ENCODE data around the gene APAF1.
"Not testable (repeated sequence)": the region's sequence is repeated elsewhere in the genome, so short reads cannot be mapped to it uniquely, and the experiment has no call there.

The APAF1 gene, protein sequence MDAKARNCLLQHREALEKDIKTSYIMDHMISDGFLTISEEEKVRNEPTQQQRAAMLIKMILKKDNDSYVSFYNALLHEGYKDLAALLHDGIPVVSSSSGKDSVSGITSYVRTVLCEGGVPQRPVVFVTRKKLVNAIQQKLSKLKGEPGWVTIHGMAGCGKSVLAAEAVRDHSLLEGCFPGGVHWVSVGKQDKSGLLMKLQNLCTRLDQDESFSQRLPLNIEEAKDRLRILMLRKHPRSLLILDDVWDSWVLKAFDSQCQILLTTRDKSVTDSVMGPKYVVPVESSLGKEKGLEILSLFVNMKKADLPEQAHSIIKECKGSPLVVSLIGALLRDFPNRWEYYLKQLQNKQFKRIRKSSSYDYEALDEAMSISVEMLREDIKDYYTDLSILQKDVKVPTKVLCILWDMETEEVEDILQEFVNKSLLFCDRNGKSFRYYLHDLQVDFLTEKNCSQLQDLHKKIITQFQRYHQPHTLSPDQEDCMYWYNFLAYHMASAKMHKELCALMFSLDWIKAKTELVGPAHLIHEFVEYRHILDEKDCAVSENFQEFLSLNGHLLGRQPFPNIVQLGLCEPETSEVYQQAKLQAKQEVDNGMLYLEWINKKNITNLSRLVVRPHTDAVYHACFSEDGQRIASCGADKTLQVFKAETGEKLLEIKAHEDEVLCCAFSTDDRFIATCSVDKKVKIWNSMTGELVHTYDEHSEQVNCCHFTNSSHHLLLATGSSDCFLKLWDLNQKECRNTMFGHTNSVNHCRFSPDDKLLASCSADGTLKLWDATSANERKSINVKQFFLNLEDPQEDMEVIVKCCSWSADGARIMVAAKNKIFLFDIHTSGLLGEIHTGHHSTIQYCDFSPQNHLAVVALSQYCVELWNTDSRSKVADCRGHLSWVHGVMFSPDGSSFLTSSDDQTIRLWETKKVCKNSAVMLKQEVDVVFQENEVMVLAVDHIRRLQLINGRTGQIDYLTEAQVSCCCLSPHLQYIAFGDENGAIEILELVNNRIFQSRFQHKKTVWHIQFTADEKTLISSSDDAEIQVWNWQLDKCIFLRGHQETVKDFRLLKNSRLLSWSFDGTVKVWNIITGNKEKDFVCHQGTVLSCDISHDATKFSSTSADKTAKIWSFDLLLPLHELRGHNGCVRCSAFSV (N-terminal part only)

DNA sequence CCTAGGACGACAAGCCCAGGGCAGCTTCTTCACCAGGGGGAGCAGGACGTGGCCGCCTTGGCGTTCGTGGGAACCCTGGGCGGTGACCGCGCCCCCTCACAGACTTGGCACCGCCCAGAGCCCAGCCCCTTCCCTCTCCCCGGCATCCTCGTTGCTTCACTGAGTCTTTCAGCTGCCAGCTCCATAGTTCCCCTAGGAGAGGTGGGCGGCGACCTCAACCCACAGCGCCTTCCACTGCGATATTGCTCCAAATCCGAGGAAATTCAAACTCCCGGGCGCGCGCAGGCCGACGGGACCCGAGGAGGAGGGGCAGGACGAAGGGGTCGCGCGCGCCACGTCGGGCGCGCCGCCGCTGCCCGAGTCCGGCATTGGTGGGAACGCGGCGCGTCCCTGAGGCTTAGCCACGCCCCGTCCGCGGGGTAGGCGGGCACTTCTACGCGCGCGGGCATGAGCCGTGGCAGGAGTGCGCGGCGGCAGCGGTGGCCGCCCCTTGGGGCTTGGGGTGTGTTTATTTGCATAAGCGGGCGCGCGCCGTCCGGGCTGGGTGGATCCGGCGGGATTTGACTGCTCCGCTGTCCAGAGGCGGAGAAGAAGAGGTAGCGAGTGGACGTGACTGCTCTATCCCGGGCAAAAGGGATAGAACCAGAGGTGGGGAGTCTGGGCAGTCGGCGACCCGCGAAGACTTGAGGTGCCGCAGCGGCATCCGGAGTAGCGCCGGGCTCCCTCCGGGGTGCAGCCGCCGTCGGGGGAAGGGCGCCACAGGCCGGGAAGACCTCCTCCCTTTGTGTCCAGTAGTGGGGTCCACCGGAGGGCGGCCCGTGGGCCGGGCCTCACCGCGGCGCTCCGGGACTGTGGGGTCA is at the start of gene APAF1, which contains the start of gene IKBIP:
Gene APAF1 (plus strand): TSS at position 579 of the 860 bp plus-strand sequence. CDS start 3,070 bp downstream, outside the sequence.
Gene IKBIP (minus strand): TSS at position 77 of the 860 bp plus-strand sequence. CDS start 87 bp downstream, outside the sequence.
- DNase-seq: peak; percentile 97

DNA sequence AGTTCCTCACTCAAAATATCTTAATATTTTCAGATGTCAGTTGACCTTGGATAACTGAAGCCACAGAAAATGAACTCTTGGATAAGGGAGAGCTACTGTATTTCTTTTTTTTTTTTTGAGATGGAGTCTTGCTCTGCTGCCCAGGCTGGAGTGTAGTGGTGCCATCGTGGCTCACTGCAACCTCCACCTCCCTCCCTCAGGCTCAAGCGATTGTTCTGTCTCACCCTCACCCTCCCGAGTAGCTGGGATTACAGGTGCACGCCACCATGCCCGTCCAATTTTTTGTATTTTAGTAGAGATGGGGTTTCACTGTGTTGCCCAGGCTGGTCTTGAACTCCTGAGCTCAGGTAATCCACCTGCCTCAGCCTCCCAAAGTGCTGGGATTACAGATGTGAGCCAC is 47.8 kb upstream of the APAF1 start:
- not testable (repeated sequence) for DNase-seq

DNA sequence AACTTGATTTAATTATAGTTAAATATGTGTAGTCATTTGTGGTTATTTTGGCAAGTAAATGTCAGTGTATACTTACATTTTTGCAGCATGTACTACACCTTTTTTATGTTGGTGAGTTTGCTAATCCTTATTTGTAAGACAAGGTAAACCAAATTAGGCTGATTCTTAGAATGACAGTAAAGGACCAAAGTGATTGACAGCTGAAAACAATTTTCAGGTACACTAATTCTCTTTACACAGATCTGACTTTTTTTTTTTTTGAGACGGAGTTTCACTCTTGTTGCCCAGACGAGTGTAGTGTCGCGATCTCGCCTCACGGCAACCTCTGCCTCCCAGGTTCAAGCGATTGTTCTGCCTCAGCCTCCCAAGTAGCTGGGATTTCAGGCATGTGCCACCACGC is 43.2 kb upstream of the APAF1 start:
- no peak for DNase-seq

DNA sequence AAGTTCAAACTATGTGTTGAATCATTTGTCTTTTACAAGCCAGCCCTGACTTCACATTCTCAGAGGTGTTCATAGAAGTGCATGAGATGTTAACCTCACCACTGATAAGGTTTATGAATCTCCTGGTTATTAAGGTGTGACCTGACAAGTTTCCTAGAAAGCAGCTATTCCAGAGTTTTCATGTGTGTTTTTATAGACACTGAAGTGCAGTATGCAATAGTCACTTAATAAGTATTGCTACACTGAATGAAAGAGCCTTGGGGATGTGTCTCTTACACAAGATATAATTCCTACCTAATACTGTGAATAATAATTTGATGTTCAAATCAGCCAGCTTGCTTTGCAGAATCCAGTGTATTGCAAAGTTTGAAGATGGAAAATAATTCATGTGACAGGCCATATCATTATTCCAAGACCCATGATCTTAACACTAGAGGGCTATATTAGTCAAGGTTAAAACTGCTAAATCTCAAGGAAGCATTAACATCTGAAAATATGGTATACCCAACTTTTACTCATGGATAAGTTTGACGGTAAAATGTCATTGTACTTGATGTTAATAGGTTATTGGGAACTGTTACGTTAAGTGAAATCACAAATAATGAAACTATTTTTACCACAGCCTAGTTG is 38.6 kb upstream of the APAF1 start:
- DNase-seq: no peak

DNA sequence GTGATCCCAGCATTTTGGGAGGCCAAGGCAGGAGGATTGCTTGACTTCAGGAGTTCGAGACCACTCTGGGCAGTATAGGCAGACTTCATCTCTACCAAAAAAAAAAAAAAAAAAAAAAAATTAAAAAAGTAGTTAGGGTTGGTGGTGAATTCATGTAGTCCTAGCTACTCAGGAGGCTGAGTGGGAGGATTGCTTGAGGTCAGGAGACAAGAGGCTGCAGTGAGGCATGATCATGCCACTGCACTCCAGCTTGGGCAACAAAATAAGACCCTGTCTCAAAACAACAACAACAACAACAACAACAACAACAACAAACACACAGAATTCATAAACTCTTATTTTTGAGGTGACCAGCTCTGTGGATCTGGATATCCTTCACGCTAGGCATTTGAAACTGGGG is 34.5 kb upstream of the APAF1 start:
- no peak for DNase-seq

DNA sequence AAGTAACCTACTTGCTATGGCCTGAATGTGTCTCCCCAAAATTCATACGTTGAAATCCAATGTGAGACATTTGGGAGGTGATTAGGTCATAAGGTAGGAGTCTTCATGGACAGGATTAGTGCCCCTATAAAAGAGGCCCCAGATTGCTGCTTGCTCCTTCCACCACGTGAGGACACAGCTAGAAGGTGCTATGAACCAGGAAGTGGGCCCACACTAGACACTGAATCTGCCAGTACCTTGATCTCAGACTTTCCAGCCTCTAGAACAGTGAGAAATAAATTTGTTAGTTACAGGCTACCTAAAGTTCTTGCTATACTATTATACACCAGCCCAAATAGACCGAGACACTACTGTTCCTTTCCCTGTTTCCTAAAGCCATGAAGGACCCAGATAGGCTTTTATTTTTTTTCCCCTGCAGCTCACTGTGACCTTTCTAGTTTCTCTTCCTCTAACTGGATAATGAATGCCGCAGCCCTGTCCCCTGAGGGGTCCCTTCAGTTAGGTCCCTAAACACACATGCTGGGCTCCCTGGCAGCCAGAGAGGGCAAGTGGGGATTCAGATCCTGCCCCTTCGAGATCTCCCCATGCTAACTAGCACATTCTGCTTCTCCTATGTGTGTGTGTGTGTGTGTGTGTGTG is 32.3 kb upstream of the APAF1 start:
- no peak for DNase-seq

DNA sequence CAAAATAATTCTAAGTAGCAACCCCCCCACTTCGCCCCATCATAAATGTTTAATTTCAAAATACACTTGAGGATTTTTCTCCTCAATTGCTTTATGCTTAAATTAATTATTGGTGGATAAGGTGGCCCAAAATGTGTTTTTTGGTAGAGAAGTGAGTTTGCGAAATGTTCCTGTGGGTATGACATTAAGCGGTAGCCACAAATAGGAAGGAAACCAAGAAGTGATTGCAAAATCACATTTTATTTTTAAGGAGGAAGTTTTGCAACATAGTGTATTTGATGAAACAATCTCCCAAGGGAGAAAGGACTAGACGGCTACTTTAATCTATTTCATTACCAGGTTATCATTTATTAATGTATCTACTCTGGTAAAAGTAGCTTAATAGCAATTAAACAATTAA is 26.1 kb upstream of the APAF1 start:
- no peak for DNase-seq

DNA sequence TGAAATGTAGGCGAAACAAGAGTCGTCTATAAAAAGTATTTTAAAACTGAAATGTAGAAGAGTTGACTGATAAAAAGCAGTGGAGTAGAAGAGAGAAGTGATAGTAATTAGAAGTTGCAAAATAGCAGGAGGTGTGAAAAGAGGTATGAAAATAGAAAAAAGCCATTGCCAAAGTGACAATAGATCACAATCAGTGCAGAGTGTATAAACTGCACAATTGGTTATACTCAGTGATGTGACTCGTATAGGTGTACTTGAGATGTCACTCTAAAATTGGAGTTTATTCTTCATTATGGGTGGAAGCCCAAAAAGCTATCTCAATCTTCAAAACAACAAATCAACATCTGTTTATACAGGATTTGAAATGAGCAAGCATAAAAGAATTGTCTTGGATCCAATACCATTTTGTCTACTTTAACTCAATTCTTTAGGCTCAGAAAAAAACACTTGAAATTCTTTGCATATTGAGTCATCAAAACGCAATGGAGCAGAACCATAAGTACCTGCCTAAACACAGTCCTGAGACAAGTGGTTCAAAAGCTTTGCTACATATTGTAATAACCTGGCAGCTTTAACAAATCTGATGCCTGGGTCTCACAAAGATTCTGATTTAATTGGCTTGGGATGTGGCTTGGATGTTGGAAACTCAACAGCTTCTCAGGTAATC is 9.3 kb upstream of the APAF1 start:
- DNase-seq: no peak

DNA sequence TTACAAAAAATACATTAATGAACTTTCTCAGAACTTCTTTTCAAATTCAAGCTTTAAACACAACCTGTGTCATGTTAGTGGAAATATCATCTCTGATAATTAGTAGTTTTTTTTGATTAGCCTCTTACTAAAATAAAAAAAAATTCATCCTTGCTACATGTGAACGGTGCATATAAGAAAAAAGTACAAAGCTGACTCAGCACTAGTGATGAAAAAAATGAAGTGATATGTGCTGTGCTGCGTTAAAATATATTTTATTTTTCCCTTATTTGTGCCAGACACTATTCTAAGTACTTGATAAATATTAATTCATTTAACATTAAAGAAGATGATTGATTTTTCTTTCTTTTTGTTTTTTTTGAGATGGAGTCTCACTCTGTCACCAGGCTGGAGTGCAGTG is 8.0 kb upstream of the APAF1 start:
- DNase-seq: no peak

DNA sequence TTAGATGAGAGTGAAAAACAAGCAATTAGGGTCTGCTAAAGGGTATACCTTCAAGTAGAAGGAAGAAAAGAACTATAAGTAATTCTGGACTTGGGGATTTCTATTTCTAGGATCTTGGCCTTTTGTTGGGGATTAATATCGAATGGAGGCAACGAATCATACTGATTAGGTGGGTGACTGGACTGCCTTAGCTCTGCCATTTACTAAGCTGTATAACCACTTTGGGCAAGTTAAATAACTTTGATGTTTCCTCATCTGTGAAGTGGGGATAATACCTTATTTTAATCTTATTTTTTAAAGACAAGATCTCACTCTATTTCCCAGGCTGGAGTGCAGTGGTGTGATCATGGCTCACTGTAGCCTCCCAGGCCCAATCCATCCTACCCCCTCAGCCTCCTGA is 7.1 kb upstream of the APAF1 start:
- no peak for DNase-seq

DNA sequence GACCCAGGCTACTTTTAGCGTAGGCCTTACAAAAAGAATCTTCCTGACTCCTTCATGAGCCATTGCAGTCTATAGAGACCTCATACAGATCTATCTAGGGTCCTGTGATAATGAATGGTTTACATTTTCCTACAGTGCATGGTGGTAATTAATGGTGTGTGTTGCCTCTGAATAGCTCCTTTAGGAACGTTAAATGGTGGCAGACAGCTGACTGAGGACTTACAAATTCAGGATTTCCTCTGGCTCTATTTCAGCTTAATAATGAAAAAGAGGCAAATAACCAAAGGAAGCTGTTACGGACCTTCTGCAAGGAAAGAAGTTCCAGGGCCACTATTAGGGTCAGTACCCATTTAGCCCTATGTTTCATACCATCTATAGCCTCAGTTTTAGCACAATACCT is 5.6 kb upstream of the APAF1 start:
- no peak for DNase-seq

DNA sequence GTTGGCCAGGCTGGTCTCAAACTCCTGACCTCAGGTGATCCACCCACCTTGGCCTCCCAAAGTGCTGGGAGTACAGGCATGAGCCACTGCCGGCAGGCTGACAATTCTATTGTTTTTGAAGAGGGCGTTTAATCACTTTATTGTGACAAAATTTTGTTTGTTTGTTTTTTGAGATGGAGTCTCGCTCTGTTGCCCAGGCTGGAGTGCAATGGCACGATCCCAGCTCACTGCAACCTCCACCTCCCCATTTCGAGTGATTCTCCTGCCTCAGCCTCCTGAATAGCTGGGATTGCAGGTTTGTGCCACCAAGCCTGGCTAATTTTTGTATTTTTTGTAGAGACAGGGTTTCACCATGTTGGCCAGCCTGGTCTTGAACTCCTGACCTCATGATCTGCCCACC is 2.3 kb upstream of the APAF1 start:
- not testable (repeated sequence) for DNase-seq

DNA sequence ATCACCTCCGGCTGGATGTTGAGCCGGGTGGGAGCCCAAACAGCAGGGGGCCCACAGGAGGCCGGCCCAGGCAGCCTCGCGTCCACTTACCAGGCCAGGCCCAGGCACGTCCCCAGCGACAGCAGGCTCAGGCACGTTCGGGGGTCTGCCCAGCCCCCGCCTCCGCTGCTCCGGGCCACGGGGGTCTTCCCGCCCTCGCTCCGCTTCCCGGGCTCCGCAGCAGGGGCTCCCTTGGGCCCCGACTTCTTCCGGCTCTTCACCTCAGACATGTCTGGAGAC is 718 bp upstream of the APAF1 start:
- no peak for DNase-seq

DNA sequence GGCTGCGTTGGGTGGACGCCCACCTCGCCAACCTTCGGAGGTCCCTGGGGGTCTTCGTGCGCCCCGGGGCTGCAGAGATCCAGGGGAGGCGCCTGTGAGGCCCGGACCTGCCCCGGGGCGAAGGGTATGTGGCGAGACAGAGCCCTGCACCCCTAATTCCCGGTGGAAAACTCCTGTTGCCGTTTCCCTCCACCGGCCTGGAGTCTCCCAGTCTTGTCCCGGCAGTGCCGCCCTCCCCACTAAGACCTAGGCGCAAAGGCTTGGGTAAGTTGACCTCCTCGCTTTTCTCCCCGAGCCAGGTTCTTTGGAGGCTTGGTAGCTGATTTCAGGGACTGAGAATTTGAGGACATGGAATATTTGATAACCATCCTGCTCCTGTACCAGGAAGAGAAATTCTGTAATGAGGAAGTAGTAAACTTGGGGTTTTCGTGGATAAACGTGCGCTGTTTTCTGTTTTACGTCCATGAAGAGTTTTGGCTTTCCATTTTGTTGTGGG is 530 bp downstream of the APAF1 start:
- no peak for DNase-seq

DNA sequence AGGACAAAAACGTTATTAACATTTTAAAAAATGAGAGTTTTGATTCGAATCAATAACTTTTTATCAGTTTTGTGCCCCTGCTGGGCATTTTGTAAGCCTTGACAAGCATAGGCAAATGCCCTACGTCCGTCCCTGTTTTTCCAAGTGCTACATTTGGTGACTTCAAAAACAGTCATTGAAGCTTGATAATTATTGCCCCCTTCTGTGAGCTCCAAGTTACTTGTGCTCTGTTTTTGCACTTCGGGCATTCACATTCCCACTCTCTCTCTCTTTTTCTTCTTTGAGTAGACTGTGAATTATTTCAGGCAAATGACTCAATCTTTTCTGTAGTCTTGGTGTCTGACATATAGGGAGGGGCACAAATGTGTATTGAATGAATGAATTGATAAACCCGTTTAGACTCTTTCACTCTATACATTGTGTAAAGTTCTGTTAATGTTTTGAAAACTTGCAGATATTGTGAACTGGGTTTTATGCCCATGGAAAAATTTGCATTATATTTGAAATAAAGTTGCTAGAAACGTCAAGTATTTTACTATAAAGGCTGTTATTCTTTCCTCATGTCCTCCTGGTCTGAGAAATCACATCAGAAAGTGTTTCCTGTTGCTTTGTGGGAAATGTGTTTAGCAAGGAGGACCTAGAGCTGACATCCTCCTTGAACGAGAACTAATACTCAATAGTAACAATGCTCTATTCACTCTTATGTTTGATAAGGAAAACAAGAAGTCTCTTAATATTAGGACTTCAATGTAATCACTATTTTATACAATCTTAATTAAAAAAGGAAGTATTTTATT is 1.4 kb downstream of the APAF1 start:
- DNase-seq: no peak

DNA sequence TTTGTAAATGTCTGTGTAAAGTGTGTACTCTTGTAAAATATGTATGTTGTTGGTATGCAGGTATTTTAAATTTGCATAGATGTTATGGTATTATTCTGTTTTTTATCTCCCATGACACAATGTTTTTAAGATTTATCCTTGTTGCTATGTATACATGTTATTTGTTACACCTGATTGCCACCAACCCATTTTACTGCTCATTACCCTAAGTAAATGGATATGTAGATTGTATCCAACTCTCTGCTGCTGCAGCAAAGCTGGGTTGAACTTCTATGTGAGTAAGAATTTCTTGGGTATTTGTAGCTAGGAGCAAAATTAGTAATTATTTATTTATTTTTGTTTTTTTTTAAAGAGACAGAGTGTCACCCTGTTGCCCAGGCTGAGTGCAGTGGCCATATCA is 6.2 kb downstream of the APAF1 start:
- no peak for DNase-seq

DNA sequence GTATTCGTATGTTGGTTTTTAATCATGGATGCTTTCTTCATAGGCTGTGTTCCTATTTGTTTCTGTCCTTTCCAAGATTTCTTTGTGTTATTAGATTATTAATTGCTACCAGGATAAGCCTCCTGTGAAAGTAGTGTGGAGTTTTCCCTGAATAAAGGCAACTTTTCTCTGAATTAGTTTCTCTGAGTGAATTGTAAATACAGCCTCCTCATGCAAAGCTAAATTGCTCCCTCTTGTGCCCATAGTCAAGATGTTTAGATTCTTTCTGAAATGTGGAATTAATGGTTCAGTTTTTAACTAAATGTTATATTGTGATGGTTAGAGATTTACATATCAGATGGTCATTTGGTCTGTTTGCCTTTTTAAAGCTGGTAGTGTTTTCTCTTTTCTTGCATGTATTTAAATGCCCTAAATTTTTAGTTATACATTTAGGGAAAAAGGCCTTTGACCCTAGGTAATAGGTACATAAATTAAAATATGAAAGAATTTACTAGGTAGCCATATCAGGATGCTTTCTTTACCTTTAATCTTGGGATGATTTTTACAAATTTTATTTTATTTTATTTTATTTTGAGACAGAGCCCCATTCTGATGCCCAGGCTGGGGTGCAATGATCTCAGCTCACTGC is 8.9 kb downstream of the APAF1 start:
- no peak for DNase-seq

DNA sequence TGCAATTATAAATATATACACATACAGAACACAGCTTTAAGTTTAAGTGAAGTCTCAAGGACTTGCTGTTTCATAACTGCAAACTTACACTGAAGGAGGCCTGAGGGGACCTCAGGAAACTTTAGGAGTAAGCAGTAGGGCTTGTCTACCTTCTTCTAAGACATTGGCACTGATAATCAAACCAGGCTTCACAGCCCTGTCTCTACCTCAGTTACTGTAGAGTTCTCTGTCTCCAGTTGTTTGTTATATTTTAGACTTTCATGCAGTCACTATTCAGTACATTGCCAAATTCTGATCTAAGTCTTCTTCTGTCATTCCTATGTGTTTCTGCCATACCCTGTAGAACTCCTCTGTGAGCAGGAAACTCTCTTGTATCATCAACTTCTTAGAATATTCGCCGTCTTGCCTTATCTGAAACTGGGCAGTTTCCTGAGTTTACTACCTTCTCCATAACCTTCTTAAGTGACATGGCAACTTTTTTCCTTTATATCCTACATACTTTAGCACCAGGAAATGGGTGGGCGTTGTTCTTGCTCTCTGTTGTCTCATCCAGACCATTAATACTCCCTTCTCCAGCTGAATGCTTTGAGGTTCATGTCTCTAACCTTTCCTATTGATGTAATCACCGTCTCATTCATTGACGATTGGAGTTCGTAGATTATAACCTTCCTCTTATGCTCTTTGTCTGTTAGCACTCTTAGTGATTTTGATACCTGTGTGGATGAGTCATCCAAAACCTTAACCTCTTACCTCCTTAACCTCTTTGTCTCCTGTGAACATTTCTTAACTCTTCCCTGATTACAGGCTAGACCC is 11.4 kb downstream of the APAF1 start:
- no peak for DNase-seq

DNA sequence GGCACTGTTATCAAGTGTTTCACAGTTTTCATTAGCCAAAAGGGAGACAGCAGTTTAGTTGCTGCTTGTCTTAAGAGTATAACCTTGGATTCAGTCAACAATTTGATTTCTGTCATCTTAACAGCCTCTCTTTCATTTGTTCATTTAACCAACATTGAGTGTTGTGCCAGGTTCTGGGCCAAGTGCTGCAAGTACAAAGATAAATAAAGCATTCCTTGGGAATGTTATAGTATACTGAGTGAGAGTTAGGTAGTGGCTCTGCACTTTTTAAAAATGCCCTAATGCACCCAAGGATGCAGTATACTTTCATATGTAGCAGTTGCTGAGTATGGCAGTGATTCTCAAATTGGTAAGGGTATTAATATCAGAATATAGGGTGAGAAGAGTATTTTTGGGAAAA is 15.4 kb downstream of the APAF1 start:
- no peak for DNase-seq

Data from activated naive CD4-positive, alpha-beta T cell treated with anti-CD3 and anti-CD28 coated beads, Interleukin-2, amount 50 U/mL, for 16 hours (primary cell).